ENCODE measurements around the gene FCHO1.
"Not testable (repeated sequence)": the region's sequence is repeated elsewhere in the genome, so short reads cannot be mapped to it uniquely, and the experiment has no call there.

The FCHO1 gene

GRCh38 chr19:17766543-17767131 is 15.4 kb downstream of the FCHO1 start:
- DNase-seq = peak; percentile 89 to 94

GRCh38 chr19:17767559-17767958 is 16.3 kb downstream of the FCHO1 start:
- DNase-seq = no peak

GRCh38 chr19:17770613-17771012 is 19.3 kb downstream of the FCHO1 start:
- no peak for DNase-seq

GRCh38 chr19:17772172-17772571 is 20.9 kb downstream of the FCHO1 start:
- DNase-seq = no peak

- peak in 1 of 2 experiments; percentile 37 for DNase-seq
Measured at GRCh38 chr19:17775245-17775927, 24.1 kb downstream of the FCHO1 start.

GRCh38 chr19:17775991-17776803 is 24.9 kb downstream of the FCHO1 start:
- no peak for DNase-seq

- not testable (repeated sequence) for DNase-seq
Measured at GRCh38 chr19:17777840-17778239, 26.6 kb downstream of the FCHO1 start.

- no peak for DNase-seq
Measured at GRCh38 chr19:17778251-17778967, 27.1 kb downstream of the FCHO1 start.

GRCh38 chr19:17778968-17779929 is 28.0 kb downstream of the FCHO1 start:
- no peak for DNase-seq

- no peak for DNase-seq
Measured at GRCh38 chr19:17780781-17781180, 29.5 kb downstream of the FCHO1 start.

GRCh38 chr19:17783721-17784120 is 32.4 kb downstream of the FCHO1 start:
- not testable (repeated sequence) for DNase-seq

- DNase-seq = peak; percentile 80
Measured at GRCh38 chr19:17784201-17785008, 33.1 kb downstream of the FCHO1 start.

- DNase-seq = no peak
Measured at GRCh38 chr19:17787274-17787913, 36.1 kb downstream of the FCHO1 start.

GRCh38 chr19:17788632-17789031 is 37.4 kb downstream of the FCHO1 start:
- no peak for DNase-seq

GRCh38 chr19:17790059-17790780 is 38.9 kb downstream of the FCHO1 start:
- no peak for DNase-seq

- DNase-seq = no peak
Measured at GRCh38 chr19:17794412-17794730, 43.1 kb downstream of the FCHO1 start.

- peak in 1 of 2 experiments; percentile 12 for DNase-seq
Measured at GRCh38 chr19:17794731-17795494, 43.6 kb downstream of the FCHO1 start, which contains the start of gene B3GNT3. Gene B3GNT3 (plus strand): TSS chr19:17795138. CDS start chr19:17807808, 12,670 bp downstream.

GRCh38 chr19:17795495-17795856 is 44.2 kb downstream of the FCHO1 start:
- DNase-seq = no peak

Data from NCI-H524 (cell line).